GM19463 (cell line): ENCODE measurements around the gene CAMTA2.

Experiments used
- ATAC-seq: cut with Tn5 transposase; IDR thresholded peaks from one replicate; pipeline ENCODE4 v1.9.1; 2021; ENCODE audit warnings: mild to moderate bottlenecking, moderate library complexity; ENCODE audit not compliant: unreplicated experiment

CAMTA2 gene

DNA sequence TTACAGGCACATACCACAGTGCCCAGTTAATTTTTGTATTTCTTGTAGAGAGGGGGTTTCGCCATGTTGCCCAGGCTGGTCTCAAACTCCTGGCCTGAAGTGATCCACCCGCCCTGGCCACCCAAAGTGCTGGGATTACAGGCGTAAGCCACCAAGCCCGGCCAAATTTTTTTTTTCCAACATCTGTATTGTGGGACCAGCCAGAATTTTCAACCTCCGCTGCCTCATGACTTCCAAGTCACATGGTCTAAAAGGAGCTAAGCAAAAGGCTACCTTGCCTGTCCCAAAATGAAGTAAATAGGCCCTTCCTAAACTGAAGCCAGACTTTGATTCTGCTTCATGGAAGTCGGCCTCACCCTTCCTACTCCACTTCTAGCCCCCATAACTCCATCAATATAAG lies 15.6 kb downstream of the CAMTA2 start:
- no peak for ATAC-seq

DNA sequence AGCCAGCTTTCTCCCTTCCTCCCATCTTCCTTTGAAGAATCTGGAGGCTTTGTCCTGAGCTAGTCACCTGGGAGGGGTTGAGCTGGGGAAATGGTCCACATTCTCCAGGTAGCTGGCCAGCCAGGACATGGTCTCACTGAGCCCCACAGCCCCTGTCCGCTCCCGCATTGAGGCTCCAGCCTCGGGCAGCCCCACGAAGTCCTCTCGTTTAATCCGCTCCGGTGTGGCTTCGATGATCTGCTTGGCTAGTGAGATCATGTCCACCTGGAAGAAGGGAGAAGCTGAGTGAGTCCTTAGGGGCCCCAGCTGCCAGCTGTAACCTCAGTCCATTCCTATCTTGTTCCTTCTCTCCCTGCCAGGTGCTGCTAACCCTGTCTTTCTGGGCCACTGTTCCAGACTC lies 17.2 kb downstream of the CAMTA2 start:
- ATAC-seq = no peak

DNA sequence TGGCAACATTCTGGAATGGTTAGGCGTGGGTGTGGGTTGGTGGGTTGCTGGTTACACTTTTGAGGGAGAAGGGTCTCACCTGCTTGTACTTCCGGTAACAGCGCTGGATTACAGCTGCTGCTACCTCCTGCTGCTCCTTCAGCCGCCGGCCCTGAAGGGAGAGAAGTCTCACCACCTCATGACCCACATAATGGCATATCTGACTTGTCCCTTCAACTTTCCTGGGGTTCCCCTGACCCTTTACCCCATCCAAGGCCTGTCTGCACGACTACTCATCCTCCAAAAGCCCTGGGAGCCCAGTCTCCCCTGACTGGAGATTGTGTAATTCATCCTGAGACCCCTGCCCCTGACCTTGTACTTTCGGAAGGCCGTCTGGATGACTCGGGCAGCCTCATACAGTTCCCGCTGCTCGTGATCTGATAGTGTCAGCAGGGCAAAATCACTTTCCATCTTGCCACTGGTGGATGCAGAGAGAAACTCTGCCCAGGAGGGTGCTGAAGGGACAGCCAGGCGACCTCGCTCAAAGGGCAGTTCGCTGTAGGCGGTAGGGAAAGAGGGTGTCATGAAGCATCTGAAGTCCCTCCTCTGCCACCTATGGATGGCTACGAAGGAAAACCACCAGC lies 17.8 kb downstream of the CAMTA2 start:
- no peak for ATAC-seq

DNA sequence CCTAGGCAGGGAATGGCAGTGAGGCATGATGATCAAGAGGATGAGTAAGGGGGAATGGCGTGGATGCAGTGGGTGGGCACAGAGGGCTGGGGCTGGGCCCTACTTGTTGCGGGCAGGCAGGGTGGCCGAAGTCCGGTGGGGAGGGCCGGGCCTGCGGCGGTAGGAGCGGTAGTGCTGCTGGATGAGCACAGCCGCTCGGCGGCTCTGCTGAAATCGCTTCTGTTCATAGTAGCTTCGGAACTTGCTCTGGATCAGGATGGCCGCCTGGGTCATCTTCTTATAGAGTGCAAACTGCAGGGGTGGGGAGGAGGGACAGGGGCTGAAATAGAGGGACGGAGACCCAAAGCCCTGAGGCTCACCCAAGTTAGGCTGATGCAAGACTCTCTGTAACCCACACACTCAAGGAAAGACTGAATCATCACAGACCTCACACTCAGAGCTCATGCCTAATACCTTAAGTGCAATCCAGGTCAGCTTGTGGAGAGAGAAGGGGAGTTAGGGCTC lies 18.4 kb downstream of the CAMTA2 start:
- ATAC-seq = no peak

DNA sequence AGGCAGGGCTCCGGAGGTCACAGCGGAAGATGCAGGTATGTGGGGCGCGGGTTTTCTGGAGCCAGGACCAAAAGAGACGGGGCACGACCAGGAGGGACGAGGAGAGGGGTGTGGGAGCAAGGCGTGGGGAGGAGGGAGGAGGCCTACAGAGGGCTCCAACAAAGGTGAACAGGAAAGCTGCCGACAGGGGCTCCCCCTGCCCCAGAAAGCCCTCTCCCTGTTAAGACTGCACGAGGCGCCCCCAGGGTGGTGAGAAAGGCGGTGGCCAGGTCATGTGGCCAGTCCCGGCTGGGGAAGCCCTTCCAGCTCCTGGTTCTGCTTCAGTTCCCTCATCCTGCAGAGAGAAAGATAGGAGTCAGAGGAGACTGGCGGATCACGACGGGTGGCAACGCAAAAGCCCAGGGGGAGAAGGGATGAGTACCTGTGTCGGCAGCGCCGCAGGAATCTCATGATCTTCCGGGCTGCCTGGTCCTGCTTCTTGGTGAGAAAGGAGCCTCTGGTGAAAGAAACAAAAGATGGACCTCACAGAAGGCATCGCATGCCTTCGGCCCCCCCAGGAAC lies 18.9 kb downstream of the CAMTA2 start:
- ATAC-seq = no peak

DNA sequence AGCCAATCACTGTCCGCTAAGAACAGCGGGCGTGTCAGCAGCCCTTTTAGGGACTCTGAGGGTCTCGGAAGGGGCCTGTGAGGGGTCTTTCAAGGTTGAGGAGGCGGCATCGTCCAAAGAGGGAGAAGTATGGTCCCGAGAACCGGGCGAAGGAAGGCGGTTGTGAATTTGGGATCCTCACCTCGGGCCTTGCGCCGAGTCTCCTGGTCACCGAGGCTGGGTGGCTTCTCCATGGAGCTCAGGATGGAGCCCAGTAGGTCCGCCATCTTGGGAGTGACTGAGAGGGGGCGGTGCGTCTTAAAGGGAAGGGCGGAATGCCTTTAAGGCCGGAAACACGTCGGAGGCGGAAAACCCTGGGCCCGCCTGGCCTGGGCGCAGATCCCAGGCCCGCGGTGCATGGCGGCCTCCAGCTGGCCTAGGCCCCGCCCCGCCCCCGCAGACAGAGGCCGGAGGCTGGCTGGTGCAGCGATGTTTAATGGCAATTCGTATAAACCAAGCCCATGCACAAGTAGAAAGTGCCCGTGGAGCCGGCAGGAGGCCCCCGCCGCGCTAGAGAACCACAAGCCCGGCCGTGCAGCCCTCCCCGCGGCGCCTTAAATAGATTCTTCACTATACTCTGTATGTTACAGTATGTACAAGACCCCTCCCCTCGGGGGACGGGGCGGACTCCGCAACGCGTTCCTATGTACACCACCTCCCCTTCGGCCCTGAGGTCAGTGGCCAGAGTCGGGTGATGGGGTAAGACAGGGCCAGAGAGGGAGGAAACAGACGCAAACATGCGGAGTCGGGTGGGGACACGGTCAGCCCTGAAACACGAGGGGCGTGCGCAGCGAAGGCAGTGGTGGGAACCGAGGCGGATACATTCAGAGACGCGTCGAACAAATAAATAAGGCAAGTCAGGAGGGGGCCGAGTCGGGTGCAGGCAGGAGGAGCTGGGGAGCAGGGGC lies 19.7 kb downstream of the CAMTA2 start, which contains the start of gene SPAG7:
TSS of gene SPAG7 (minus strand) at position 279 of the 947 bp plus-strand sequence. CDS start at position 266, 13 bp downstream.
- peak; percentile 51 for ATAC-seq

DNA sequence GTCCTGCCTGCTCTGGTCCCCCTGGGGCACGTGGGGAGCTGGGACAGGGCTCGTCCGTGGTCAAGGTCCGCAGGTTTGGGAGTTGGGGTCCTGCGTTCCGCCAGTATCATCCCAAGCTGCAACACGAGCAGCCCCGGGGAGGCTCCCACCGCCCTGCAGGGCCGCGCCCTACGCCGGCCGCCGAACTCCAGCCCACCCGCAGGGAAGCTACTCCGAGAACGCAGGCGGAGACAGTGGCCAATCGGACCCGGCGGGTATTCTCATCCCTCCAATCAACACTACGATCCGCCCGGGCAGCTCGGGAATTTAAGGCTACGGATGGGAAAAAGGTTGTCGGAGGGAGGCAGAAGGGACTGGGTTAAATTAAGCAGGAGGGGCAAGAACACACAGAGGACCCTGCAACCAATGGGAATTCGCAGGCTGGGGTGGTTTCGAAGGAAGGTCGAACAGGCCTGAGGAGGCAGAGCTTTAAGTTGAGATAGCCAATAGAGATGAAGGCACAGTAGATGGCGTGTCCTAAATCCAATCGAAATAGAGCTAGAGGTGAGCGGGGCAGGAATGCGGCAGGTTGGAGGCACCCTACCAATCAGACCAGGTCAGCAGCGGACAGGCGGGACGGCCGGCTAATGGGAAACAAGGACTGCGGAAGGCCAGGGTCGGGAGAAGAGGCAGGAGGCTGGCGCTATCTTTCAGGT lies 20.5 kb downstream of the CAMTA2 start:
- ATAC-seq = peak; percentile 84

DNA sequence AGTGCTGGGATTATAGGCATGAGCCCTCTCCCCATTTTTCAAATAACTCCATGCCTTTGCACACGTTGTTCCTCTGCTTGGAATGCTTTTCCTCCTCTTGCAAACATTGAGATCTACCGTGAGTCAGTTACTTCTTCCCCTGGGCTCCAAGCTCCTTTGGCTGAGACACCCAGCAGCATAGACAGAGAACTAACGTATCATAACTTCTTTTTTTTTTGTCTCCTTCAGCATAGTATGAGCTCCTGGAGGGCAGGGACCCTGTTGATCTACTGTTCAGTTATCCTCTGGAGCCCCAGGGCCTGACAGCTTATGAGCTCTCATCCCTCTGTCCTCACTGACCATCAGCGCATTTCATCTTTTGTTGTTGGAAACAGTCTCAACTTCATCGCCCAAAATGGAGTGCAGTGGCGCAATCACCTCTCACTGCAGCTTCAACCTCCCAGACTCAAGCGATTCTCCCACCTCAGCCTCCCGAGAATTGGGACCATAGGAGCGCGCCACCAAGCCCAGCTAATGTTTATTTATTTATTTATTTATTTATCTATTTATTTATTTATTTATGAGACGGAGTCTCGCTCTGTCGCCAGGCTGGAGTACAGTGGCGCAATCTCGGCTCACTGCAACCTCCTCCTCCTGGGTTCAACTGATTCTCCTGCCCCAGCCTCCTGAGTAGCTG lies 22.0 kb downstream of the CAMTA2 start:
- ATAC-seq = no peak

DNA sequence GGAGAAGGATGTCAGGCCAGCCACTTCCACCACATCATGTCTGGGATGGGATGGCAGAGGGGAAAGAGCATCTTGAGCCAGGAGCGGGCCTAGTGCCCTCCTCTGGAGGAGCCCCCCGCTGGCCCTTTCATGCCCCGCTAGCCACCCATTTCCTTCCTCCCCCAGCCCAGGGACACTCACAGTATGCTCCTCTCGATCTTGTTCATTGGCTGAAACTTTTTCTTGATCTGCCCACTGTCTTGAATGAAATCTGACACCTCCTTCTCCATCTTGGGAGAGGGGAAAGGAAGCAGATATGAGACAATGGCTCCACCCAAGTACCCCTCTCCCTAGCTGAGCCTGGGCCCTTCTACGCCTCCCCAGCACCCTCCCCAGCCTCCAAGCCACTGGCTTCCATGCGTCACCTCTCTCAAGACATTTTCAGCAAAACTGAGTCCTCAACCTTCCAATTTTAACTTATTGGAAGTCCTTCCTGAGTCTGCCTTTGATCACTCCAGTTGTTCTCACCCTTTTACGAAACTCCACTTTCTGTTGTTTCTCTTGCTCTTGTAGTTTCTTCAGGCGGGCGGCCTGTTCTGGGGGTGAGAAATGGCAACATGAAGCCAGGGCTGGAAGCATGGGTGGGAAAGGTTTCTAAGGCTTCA lies 27.1 kb downstream of the CAMTA2 start:
- ATAC-seq = no peak

DNA sequence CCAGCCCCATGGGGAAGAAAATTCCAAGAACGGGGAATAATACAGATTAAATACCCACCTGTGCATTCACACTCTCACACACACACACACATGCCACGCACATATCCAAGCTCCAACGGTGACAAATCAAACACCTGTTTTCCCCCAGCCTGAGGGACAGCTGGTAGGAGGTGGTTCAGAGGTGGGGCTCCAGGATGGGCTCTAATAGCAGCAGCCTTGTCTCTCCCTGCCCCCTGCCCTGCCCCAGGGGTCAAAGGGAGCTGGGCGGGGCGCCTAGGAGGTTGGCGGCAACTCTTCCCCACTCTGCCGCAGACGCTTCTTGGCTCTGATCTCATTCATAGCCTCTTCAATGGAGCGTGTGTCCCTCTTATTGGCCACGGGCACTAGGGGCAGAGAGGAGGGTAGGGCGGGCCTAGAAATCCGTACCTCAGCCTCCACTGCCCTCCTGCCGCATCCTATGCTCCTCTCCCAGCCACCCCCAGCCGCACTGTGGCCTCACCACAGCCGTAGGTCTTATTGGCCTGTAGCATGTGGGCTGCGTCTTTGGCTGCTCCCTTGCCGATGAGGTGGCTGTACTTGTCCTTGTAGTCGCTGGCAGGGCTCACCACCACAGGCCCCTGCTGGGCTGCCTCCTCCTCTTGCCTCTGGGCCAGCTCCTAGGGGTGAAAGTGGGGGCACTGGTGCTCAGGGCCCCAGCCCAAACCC lies 28.1 kb downstream of the CAMTA2 start:
- no peak for ATAC-seq

DNA sequence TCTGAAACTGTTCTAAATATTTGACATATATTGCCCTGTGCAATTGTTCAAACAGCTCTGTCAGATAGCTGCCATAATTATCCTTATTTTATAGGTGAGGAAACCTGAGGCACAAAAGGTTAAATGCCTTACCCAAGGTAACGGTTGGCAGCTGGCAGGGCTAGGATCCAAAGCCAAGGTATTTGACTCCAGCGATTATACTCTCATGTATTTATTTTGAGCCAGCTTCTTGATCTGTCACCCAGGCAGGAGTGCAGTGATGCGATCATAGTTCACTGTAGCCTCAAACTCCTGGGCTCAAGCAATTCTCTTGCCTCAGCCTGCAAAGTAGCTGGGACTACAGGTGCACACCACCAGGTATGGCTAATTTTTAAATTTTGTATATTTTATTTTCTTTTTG lies 29.4 kb downstream of the CAMTA2 start:
- ATAC-seq = no peak

DNA sequence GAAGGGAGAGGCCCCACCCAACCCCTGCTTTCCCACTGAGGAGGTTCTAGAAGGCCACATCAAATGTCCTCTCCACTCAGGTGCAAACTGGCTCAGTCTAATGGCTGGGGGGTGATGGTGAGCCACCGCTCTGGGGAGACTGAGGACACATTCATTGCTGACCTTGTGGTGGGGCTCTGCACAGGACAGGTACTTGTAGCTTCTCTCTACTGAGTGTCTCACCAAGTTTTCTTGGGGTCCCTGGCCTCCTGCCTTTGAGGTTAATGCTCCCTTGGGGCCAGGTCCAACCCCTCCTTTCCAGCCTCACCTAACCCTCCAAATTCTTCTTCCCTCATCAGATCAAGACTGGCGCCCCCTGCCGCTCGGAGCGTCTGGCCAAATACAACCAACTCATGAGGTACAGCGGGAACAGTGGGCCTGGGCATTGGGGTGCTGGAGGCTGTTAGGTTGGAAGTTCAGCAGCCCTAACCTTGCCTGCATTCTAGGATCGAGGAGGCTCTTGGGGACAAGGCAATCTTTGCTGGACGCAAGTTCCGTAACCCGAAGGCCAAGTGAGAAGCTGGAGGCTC lies 30.9 kb downstream of the CAMTA2 start:
- no peak for ATAC-seq

DNA sequence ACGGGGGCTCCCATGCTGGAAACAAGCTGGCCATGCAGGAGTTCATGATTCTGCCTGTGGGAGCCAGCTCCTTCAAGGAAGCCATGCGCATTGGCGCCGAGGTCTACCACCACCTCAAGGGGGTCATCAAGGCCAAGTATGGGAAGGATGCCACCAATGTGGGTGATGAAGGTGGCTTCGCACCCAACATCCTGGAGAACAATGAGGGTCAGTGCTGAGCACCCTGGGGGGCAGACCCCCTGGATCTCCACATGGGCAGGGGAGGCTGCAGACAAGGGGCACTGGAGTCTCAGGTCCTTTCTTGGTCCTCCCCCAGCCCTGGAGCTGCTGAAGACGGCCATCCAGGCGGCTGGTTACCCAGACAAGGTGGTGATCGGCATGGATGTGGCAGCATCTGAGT lies 32.4 kb downstream of the CAMTA2 start:
- ATAC-seq = no peak

DNA sequence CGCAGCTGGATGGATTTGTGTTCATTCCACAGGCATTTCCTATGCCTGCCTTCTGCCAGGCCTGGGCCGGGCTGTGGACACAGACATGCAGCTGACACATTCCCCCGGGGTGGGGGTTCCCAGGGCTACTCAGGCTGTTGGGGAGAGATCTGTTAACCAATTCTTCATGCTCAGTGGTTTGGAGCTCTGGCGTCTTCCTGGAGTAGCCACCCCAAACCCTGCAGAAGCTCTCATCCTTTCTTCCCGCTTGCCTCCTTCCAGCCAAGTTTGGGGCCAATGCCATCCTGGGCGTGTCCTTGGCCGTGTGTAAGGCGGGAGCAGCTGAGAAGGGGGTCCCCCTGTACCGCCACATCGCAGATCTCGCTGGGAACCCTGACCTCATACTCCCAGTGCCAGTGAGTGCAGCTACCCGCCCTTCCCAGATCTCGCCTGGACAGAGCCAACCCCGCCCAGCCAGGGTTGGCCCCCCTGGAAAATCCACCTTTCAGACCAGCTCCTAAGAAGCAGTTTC lies 34.0 kb downstream of the CAMTA2 start:
- no peak for ATAC-seq

DNA sequence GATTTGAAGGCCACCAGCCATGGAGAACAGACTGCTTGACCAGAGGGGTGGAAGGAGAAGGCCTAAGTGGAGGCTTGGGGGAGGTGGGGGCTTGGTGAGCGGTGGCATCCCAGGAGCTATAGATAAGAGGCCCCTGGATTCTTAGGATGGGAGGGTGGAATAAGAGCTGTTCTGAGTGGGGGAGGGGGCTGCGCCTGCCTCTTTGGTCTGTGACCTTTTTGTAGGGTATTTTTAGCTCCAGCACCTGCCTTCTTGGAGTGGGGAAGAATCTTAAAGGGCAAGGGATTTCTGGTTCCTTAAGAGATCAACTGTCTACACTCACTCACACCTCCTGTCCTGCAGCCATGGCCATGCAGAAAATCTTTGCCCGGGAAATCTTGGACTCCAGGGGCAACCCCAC lies 36.0 kb downstream of the CAMTA2 start:
- no peak for ATAC-seq

DNA sequence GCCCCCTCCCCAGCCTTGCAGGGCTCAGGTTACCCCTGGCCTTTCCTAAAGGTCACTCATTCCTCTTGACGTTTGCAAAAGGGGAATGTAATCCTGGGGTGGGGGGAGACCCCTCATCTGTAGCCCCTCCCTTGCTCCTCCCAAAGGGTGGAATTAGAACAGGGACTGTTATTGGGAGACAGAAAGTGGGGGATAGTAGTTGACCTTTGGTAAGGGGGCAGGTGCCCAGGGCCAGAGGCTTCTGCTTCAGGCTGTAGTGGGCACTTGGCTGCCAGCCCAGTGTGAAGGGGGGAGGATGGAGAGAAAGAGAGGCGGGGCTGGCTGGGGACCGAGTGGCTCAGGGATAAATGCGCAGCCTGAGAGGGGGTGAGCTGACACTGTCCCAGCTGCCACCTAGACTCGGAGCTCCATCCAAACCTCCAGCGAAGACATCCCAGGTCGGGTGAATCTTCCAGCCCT lies 36.7 kb downstream of the CAMTA2 start, which contains the start of gene ENO3:
TSS of gene ENO3 (plus strand) at position 374 of the 459 bp plus-strand sequence. CDS start 711 bp downstream, outside the sequence.
- ATAC-seq = no peak

DNA sequence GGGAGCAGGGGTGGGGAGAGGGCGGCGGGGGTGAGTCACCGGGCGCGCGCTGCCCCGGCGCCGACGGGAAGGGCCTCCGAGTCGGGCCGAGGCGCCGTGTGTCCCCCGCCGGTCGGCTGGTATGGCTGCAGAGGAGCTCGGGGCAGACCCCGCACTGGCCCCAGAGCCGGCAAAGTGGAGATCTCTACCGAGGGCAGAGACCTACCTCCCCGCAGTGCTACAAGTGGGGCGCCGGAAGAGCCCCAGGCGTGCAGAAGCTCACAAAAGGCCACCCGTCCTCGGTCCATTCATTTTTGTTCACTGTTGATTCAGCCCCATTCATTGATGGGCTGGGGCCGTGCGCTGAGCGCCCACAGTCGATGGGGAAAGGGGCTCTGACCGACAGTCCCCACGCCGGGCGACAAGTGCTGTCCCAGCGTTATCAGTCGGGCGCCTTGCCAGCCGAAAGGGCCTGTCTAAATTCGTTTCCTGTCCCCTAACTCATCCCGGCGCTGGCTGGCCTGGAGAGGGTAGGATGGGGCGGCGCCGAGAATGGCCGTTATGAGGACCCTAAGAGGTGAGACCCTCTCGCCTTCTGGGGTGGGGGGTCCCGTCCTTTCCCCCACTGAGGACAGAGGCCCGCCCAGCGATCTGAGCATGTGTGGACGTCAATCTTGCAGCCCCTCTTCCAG lies 37.3 kb downstream of the CAMTA2 start:
- no peak for ATAC-seq
